GM21526 (cell line): ENCODE results near the gene KIRREL3.

ENCODE experiments used
- ATAC-seq: cut with Tn5 transposase; IDR thresholded peaks from one replicate; pipeline ENCODE4 v1.9.1; 2021; ENCODE audit warnings: moderate library complexity; ENCODE audit not compliant: unreplicated experiment, low FRiP score

KIRREL3 gene

GRCh38 chr11:126561327-126561893 is 439.2 kb downstream of the KIRREL3 start:
- no peak for ATAC-seq

- ATAC-seq, result no peak
Observed at GRCh38 chr11:126560221-126560620, 440.3 kb downstream of the KIRREL3 start.

- ATAC-seq, result no peak
Observed at GRCh38 chr11:126548581-126549550, 451.7 kb downstream of the KIRREL3 start.

GRCh38 chr11:126547691-126548090 is 452.9 kb downstream of the KIRREL3 start:
- no peak for ATAC-seq

- ATAC-seq, result no peak
Observed at GRCh38 chr11:126547161-126547560, 453.4 kb downstream of the KIRREL3 start.

- ATAC-seq, result no peak
Observed at GRCh38 chr11:126546694-126547093, 453.9 kb downstream of the KIRREL3 start.

GRCh38 chr11:126546191-126546590 is 454.4 kb downstream of the KIRREL3 start:
- ATAC-seq, result no peak

GRCh38 chr11:126545057-126545555 is 455.5 kb downstream of the KIRREL3 start:
- ATAC-seq, result no peak

GRCh38 chr11:126544108-126545056 is 456.2 kb downstream of the KIRREL3 start:
- no peak for ATAC-seq

- no peak for ATAC-seq
Observed at GRCh38 chr11:126543691-126544090, 456.9 kb downstream of the KIRREL3 start.

GRCh38 chr11:126542334-126543015 is 458.1 kb downstream of the KIRREL3 start:
- ATAC-seq, result no peak

GRCh38 chr11:126538071-126538470 is 462.5 kb downstream of the KIRREL3 start:
- no peak for ATAC-seq

GRCh38 chr11:126537492-126537891 is 463.1 kb downstream of the KIRREL3 start:
- ATAC-seq, result no peak

- ATAC-seq, result no peak
Observed at GRCh38 chr11:126534141-126534805, 466.3 kb downstream of the KIRREL3 start.

GRCh38 chr11:126533560-126533959 is 467.0 kb downstream of the KIRREL3 start:
- no peak for ATAC-seq

GRCh38 chr11:126530416-126530815 is 470.2 kb downstream of the KIRREL3 start:
- ATAC-seq, result no peak

GRCh38 chr11:126529037-126529436 is 471.5 kb downstream of the KIRREL3 start:
- ATAC-seq, result no peak

GRCh38 chr11:126528075-126528474 is 472.5 kb downstream of the KIRREL3 start:
- no peak for ATAC-seq

GRCh38 chr11:126527651-126528050 is 472.9 kb downstream of the KIRREL3 start:
- ATAC-seq, result no peak
